Keratinocyte (primary cell): ENCODE data around the gene CDKN2C. TPM values are rescaled to one million over a fixed set of nuclear protein-coding genes. Genes with fewer than 3 reads are reported as not detected.

Source experiments
- DNase-seq: peaks from one replicate; pipeline ENCODE4 v3.0.0-alpha.2; 2011; ENCODE audit warnings: low read depth, missing footprints, low spot score
- FAIRE-seq: peaks from 2 replicates; lab custom pipeline; 2011; peaks lifted over from hg19 to GRCh38; lab: Jason Lieb, UNC
- H2AFZ ChIP-seq: 2 replicates; pipeline ENCODE4 v1.6.0; 2012; ENCODE audit warnings: low read length, control low read depth, inconsistent platforms; ENCODE audit not compliant: control insufficient read depth
- H3K27ac ChIP-seq: 2 replicates; pipeline ENCODE4 v1.5.1; 2011; ENCODE audit warnings: low read length; ENCODE audit not compliant: control insufficient read depth, insufficient read depth
- H3K27me3 ChIP-seq: 3 replicates; pipeline ENCODE4 v1.6.0; 2011; ENCODE audit warnings: low read length; ENCODE audit not compliant: control insufficient read depth, insufficient read depth; ENCODE audit errors: extremely low read depth
- H3K36me3 ChIP-seq, 2 experiments: 2 replicates in 1 of 2; 3 replicates in 1 of 2; pipeline ENCODE4 v1.5.1; 2011; ENCODE audit warnings: low read length in 2 of 2, mild to moderate bottlenecking in 1 of 2; ENCODE audit not compliant: control insufficient read depth in 2 of 2, insufficient read depth in 2 of 2; ENCODE audit errors: extremely low read depth in 1 of 2
- H3K4me1 ChIP-seq: 3 replicates; pipeline ENCODE4 v1.5.1; 2011; ENCODE audit warnings: low read length; ENCODE audit not compliant: control insufficient read depth, insufficient read depth; ENCODE audit errors: extremely low read depth
- H3K4me2 ChIP-seq: 3 replicates; pipeline ENCODE4 v1.6.0; 2011; ENCODE audit warnings: low read depth, low read length; ENCODE audit not compliant: control insufficient read depth, insufficient read depth; ENCODE audit errors: extremely low read depth
- H3K4me3 ChIP-seq, 3 experiments: fragments of 200-600 bp in 1 of 3; sonication (generic) in 1 of 3; 2 replicates in 2 of 3; 3 replicates in 1 of 3; pipeline ENCODE4 v1.5.1; 2011 to 2016; ENCODE audit warnings: low read length in 3 of 3, mild to moderate bottlenecking in 3 of 3, control low read depth in 2 of 3, inconsistent platforms in 1 of 3, low read depth in 1 of 3, mixed read lengths in 1 of 3, mixed run types in 1 of 3, moderate library complexity in 1 of 3; ENCODE audit not compliant: control insufficient read depth in 2 of 3, insufficient read depth in 2 of 3; ENCODE audit errors: extremely low read depth in 1 of 3
- H3K79me2 ChIP-seq: 2 replicates; pipeline ENCODE4 v1.6.0; 2012; ENCODE audit warnings: low read length; ENCODE audit not compliant: control insufficient read depth, insufficient read depth
- H3K9ac ChIP-seq: 3 replicates; pipeline ENCODE4 v1.6.0; 2011; ENCODE audit warnings: low read length; ENCODE audit not compliant: control insufficient read depth, insufficient read depth; ENCODE audit errors: extremely low read depth
- H3K9me1 ChIP-seq: 3 replicates; pipeline ENCODE4 v1.6.0; 2011; ENCODE audit warnings: low read length; ENCODE audit not compliant: control insufficient read depth, insufficient read depth; ENCODE audit errors: extremely low read depth
- H3K9me3 ChIP-seq: 2 replicates; pipeline ENCODE4 v1.5.1; 2012; ENCODE audit warnings: low read depth, low read length; ENCODE audit not compliant: control insufficient read depth
- H4K20me1 ChIP-seq: 3 replicates; pipeline ENCODE4 v1.6.0; 2011; ENCODE audit warnings: low read length; ENCODE audit not compliant: control insufficient read depth, insufficient read depth; ENCODE audit errors: extremely low read depth
- EZH2 ChIP-seq: IDR thresholded peaks from one replicate; pipeline ENCODE4 v1.6.1; 2012; ENCODE audit warnings: inconsistent platforms, mild to moderate bottlenecking, low read length, moderate library complexity
- dilution Hi-C: fragments of 300-500 bp; cut with MboI; formaldehyde crosslinking; loops from one replicate; pipeline ENCODE4 v1.7.0; 2020; ENCODE audit warnings: low sequenced_read_pairs; ENCODE audit not compliant: extremely low pct_ligation_motif_present
- polyA plus RNA-seq, 5 experiments: library from polyadenylated mRNA; depleted of rRNA in 3 of 5; stranded (reverse) in 3 of 5; stranded (forward) in 1 of 5; unstranded in 1 of 5; fragments of >200 nt; gene quantifications; 1 replicate in 1 of 5; 2 replicates in 3 of 5; 3 replicates in 1 of 5; pipeline versions ENCODE4 v1.2.1 to v1.2.3, GENCODE V29; 2011 to 2012; ENCODE audit warnings: missing spikeins in 2 of 5, low read depth in 1 of 5, low replicate concordance in 1 of 5
- TF ChIP-seq, protein P1 (sequence below), 3 experiments: IDR thresholded peaks in 1 of 3; conservative IDR thresholded peaks in 1 of 3; optimal IDR thresholded peaks in 1 of 3; 2 replicates in 2 of 3; 3 replicates in 1 of 3; pipeline versions ENCODE3 to v1.5.1; 2011; ENCODE audit warnings: low read length in 3 of 3, mild to moderate bottlenecking in 3 of 3, moderate library complexity in 2 of 3, control low read depth in 1 of 3, inconsistent platforms in 1 of 3; ENCODE audit not compliant: insufficient read depth in 2 of 3; ENCODE audit errors: extremely low read depth in 1 of 3

The CDKN2C gene
- polyA plus RNA-seq, 1 donor (not counting 4 experiments of a cell fraction or from before 2014, with no cell fraction given): 1.3 TPM

DNA sequence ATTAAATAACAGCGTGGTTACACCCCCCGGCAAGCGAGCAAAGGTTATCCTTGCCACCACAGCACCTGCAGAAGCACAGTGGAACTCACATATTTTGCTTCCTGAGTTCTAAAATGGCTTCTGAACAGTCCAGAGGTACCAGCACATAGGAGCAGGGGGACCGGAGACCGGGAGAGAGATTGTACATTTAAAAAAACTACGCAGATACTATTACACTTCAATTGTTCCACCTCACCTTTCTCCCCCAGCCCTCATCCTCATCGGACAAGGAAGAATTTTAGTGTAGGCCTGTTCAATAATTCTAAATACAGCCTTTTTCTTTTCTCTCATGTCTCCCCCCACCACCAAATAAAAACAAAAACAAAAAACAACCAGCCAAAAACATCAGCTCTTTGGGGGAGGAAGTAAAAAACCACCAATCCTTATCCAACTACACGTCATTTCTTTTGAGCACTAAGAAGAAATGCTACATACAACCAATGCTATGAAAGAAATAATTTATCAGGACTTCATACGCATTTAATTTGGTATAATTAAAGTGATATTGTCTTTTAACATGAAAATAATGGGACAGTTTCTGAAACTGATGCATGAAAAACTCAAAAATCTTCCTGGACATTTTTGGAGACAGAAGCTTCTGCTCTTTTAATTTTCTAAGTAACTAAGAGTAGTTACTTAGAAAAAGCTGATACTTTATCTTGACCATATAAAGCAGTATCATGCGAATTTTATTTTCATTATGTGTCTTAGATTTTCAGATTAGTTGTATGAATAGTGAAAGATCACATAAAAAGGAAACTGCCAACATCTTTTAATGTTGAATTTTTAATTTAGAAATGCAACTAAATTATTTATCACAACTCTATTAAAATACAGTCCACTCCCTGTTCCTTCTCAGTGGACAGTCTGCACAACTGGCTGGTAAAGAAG is 9.1 kb downstream of the CDKN2C start:
- Histone ChIP-seq H3K9me3 (no peaks in the 10 kb centered on the region), H3K9me1 (no peaks in the 10 kb centered on the region), H3K9ac (no peak overlapping the region), H3K36me3 (no peaks in the 10 kb centered on the region), H3K4me2 (peak overlapping the region; percentile 87), H3K27me3 (no peaks in the 10 kb centered on the region), H3K4me3 (peak overlapping the region in 1 of 3 experiments; percentile 5), H4K20me1 (no peaks in the 10 kb centered on the region), H3K4me1 (peaks cover 14% of the 10 kb centered on the region), H3K79me2 (no peaks in the 10 kb centered on the region), H3K27ac (no peak overlapping the region), H2AFZ (peak overlapping the region; percentile 93)
- no peak for DNase-seq
- dilution Hi-C loops: no loop called here
- FAIRE-seq: no peak
- no peak for TF ChIP-seq EZH2
- TF ChIP-seq, protein P1, sequence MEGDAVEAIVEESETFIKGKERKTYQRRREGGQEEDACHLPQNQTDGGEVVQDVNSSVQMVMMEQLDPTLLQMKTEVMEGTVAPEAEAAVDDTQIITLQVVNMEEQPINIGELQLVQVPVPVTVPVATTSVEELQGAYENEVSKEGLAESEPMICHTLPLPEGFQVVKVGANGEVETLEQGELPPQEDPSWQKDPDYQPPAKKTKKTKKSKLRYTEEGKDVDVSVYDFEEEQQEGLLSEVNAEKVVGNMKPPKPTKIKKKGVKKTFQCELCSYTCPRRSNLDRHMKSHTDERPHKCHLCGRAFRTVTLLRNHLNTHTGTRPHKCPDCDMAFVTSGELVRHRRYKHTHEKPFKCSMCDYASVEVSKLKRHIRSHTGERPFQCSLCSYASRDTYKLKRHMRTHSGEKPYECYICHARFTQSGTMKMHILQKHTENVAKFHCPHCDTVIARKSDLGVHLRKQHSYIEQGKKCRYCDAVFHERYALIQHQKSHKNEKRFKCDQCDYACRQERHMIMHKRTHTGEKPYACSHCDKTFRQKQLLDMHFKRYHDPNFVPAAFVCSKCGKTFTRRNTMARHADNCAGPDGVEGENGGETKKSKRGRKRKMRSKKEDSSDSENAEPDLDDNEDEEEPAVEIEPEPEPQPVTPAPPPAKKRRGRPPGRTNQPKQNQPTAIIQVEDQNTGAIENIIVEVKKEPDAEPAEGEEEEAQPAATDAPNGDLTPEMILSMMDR (optimal IDR thresholded peaks at IDR 0.05 in 1 of 3, IDR thresholded peaks at IDR 0.05 in 1 of 3, conservative IDR thresholded peaks at IDR 0.05 in 1 of 3; ENCODE audit: extremely low read depth in 1 of 3, insufficient read depth in 2 of 3, low read length in 3 of 3): no peak

DNA sequence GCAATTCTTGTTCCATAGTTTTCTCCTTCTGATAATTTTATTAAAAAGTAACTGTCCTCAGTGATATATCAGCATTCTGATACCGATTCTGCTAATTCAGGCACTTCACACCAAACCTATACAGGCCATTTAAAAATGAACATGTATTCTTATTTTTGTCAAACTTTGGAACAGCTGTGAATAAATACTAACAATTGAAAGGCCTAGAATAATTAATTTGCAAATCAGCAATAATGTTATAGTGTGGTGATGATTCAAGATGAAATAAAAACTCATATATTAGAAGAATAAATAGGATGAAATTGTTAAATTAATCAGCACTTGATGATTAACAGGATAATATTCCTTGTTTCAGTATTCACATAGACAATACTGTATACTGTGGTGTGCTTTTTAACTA is 9.9 kb downstream of the CDKN2C start:
- TF ChIP-seq, protein P1 (optimal IDR thresholded peaks at IDR 0.05 in 1 of 3, IDR thresholded peaks at IDR 0.05 in 1 of 3, conservative IDR thresholded peaks at IDR 0.05 in 1 of 3; ENCODE audit: extremely low read depth in 1 of 3, insufficient read depth in 2 of 3, low read length in 3 of 3): no peak
- TF ChIP-seq EZH2: no peak
- Histone ChIP-seq H3K4me1 (peaks cover 14% of the 10 kb centered on the region), H3K79me2 (no peaks in the 10 kb centered on the region), H3K4me3 (no peak overlapping the region), H3K27me3 (no peaks in the 10 kb centered on the region), H3K9me1 (no peaks in the 10 kb centered on the region), H3K4me2 (no peak overlapping the region), H3K27ac (no peak overlapping the region), H2AFZ (no peak overlapping the region), H3K9me3 (no peaks in the 10 kb centered on the region), H3K36me3 (no peaks in the 10 kb centered on the region), H4K20me1 (no peaks in the 10 kb centered on the region), H3K9ac (no peak overlapping the region)
- no peak for FAIRE-seq
- dilution Hi-C loops: no loop called here
- DNase-seq: no peak
